Epithelial cell of prostate (primary cell): ENCODE results near the gene PICK1.
"Not testable (repeated sequence)": the region's sequence is repeated elsewhere in the genome, so short reads cannot be mapped to it uniquely, and the experiment has no call there.

Experiments
- DNase-seq: peaks from one replicate; pipeline ENCODE4 v3.0.0-alpha.2; 2011; ENCODE audit warnings: low read depth, low spot score
- H3K27ac ChIP-seq: fragments of 450-650 bp; 2 replicates; pipeline ENCODE4 v1.5.1; 2017; ENCODE audit warnings: mild to moderate bottlenecking

PICK1 gene

GRCh38 chr22:38072322-38073149 lies 15.3 kb downstream of the PICK1 start:
- DNase-seq = no peak
- no peak overlapping the region for H3K27ac ChIP-seq

GRCh38 chr22:38073150-38074130 lies 16.2 kb downstream of the PICK1 start:
- H3K27ac ChIP-seq = no peak overlapping the region
- DNase-seq = no peak

GRCh38 chr22:38074181-38075104 lies 17.2 kb downstream of the PICK1 start:
- no peak overlapping the region for H3K27ac ChIP-seq
- no peak for DNase-seq

GRCh38 chr22:38075105-38075825 lies 18.1 kb downstream of the PICK1 start:
- H3K27ac ChIP-seq = no peak overlapping the region
- DNase-seq = no peak

- H3K27ac ChIP-seq = no peak overlapping the region
- no peak for DNase-seq
Observed at GRCh38 chr22:38075961-38076360, 18.8 kb downstream of the PICK1 start.

DNA sequence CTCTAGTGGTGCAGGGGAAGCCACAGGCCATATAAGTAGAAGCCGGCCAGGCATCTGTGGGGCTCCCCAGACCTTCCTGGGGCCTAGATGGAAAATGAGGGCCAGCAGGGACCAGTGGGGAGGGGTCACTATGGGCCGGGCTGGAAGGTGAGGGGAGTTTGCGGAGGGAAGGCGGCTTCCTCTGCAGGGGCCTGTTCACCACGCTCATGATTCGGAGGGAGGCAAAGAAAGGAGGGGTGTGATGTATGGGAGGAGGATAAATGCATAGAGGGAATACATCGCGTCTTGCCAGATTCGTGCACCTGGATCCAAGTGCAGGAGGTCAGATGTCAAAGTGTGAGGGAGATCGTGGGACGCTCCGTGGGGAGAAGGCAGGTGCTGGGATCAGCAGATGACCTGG lies 19.9 kb downstream of the PICK1 start:
- no peak for DNase-seq
- no peak overlapping the region for H3K27ac ChIP-seq

GRCh38 chr22:38077595-38077994 lies 20.4 kb downstream of the PICK1 start:
- no peak overlapping the region for H3K27ac ChIP-seq

DNA sequence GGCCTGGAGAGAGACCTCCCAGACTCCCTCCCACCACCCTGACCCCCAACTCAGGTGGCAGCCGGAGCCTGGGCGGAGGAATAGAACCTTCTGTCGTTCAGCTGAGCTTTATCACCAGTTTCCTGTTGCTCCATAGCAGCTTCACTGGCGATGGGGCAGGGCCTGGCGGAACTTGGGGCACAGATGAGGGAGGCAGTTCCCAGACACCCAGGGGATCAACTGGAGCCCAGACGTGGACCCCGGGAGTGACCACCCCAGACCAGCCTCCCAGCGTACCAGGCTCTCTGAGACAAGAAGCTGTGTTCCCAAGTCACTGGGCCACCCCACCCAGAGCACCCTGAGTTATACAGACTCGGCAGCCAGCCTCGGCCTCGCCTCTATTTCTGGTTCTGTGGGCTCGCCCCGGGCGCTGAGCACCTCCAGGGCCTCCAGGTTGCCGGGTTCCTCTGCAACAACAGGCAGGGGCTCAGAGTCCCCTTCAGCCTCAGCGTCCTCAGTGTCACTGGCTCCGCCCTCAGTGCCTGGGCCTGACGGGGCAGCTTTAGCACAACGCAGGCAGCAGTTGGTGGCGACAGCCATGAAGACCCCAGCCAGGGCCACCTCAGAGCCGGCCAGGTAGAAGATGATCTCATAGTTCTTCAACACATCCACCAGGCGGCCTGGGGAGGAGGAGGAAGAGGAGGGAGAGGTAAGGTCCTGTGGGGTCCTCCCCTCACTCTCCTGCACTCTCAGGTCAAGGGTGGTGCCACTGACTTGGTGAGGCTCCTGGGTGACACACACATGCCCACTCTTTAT lies 21.0 kb downstream of the PICK1 start:
- DNase-seq = no peak
- no peak overlapping the region for H3K27ac ChIP-seq

More at GRCh38 chr22:38077595-38077994, 20.4 kb downstream of the PICK1 start:
- DNase-seq = no peak

DNA sequence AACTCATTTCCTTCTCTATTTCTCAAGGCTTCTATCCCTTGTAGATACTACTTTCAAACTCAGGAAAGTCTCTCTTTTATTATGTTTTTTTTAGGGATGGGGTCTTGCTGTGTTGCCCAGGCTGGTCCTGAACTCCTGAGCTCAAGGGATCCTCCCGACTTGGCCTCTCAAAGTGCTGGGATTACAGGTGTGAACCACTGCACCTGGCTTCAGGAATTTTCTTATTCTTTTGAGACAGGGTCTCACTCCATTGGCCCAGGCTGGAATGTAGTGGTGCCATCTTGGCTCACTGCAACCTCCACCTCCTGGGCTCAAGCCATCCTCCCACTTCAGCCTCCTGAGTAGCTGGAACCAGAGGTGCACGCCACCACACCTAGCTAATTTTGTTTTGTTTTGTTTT lies 22.0 kb downstream of the PICK1 start:
- DNase-seq = not testable (repeated sequence)

DNA sequence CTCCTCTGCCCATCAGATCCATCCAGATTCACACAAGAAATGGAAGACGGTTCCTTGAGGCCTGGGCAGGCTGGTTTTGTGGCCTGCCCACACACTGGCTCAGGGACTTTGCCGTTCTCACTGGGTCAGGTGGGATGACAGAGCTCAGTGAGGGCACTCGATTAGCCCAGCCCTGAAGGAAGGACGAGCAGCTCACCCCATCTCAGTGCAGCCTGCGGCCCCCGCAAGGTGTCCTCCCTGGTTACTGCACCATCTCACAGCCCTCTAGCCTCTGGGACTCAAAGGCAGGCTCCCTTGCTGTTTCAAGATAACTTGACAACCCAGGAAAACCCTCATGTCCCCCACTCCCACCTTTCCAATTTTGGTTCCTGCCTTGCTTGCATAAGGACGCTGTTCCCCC lies 22.6 kb downstream of the PICK1 start:
- no peak for DNase-seq
- H3K27ac ChIP-seq = no peak overlapping the region

More for the DNA sequence above, 22.0 kb downstream of the PICK1 start:
- H3K27ac ChIP-seq = not testable (repeated sequence)

GRCh38 chr22:38080474-38080849 lies 23.3 kb downstream of the PICK1 start:
- DNase-seq = no peak
- no peak overlapping the region for H3K27ac ChIP-seq

GRCh38 chr22:38080850-38081635 lies 23.8 kb downstream of the PICK1 start:
- no peak for DNase-seq
- no peak overlapping the region for H3K27ac ChIP-seq

GRCh38 chr22:38081636-38081940 lies 24.4 kb downstream of the PICK1 start:
- no peak overlapping the region for H3K27ac ChIP-seq
- no peak for DNase-seq

DNA sequence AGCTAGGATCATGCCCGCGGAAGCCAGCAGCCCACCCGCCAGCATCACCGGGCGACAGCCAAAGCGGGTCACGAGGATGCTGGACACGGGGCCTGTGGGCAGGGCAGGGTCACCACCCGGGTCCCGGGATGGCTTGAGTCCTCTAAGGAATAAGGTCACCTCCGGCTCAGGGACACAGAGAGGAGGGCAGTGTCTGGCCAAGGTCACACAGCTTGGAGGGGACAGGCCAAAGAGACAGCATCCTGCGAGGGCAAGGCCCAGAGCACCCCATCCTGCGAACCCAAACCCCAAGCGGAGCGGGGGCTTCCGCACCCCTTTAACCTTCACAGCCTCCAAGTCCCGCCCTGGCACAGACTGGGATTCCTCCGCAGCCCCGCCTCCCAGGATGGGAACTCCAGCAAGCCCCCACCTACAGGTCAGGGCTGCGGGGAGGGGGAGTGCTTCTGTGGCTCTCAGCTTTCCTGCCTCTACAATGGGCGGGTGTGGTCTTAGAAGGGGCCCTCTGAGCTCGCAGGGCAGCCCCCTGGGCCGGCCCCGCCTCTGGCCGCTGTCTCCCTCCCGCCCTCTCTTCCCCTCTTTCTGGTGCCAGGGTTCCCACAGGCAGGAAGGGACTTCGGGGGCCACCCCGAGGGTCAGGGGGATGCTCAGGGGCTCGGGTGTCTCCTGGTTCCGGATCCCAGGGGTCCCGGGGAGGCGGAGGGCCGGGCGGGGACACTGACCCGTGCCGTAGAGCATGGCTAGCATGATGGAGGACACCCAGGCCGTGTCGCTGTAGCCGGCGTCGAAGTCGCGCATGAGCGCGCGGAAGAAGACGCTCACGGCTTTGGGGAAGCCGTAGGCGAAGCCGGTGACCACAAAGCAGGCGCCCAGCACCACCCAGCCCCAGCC lies 25.0 kb downstream of the PICK1 start:
- DNase-seq = no peak
- no peak overlapping the region for H3K27ac ChIP-seq

- no peak overlapping the region for H3K27ac ChIP-seq
Observed at GRCh38 chr22:38082986-38083710, 25.9 kb downstream of the PICK1 start.

DNA sequence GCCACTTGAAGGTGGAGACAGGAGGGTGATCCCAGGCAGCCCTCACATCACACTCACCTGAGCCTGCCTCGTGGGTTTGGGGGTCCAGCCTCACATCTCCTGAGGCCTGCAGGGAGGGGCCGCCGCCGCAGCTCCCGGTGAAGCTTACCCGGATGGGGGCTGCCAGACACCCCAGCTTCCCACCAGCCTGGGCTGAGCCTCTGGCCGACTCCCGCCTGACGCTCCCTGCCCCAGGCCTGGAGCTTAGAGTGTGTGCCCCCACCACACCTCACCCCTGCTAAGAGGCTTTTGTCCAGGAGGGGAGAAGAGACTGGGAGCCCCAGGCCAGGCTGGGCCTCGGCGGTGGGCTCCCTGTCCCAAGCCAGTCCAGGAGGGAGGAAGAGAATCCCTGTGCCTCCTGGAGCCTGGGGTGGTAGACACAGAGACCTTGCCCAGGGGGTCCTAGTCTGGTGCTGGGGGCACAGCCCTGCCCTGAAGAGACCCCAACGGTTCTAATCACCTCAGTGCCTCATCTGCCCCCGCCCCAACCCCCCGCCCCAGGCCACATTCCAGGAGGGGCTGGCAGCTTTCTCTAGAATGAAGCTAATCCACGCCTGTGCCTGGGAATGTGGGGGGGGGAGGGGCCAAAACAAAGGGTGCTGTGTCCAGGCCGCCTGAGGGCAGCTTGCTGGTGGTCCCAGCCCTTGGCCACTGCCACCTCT lies 26.9 kb downstream of the PICK1 start, which contains the start of gene SLC16A8:
Gene SLC16A8 (minus strand): TSS at position 254 of the 701 bp plus-strand sequence. CDS start 1,311 bp downstream, outside the sequence.
- no peak within 1 kb of the TSS for H3K27ac ChIP-seq
- no peak for DNase-seq

More at GRCh38 chr22:38082986-38083710, 25.9 kb downstream of the PICK1 start:
- DNase-seq = no peak
